ENCODE data around the gene PIGH. TPM values are rescaled to one million over a fixed set of nuclear protein-coding genes. Genes with fewer than 3 reads are reported as not detected.
"Not testable (repeated sequence)": the region's sequence is repeated elsewhere in the genome, so short reads cannot be mapped to it uniquely, and the experiment has no call there.

The PIGH gene
- polyA plus RNA-seq, 2 of the 4 experiments (the other 2 are of a cell fraction) = 21.1 to 37.2 TPM

- TF ChIP-seq JUNB (IDR thresholded peaks at IDR 0.05) = no peak
- no peak for TF ChIP-seq RNF2 (IDR thresholded peaks at IDR 0.05; ENCODE audit: borderline replicate concordance, low read depth)
- Histone ChIP-seq H3K4me2 (no peak overlapping the region), H3K4me1 (no peaks in the 10 kb centered on the region), H3K9me3 (no peaks in the 10 kb centered on the region), H3K27ac (no peak overlapping the region), H3K4me3 (no peak overlapping the region)
- WGBS (ENCODE audit: missing lambda C conversion rate) = 79% methylated on average over 4 of the region's 4 CpGs
- DNase-seq (ENCODE audit: low read depth in 1 of 2, low spot score in 1 of 2) = no peak
- no peak for ATAC-seq
- ChIA-PET CTCF (interaction anchor here (1.6 to 2.1 kb wide), 4 partner anchors 11 to 74 kb away, joined by 3 to 12 read pairs (median 6); partner anchors contain the start of gene ARG2), POLR2A (no interaction called here)
- FAIRE-seq = no peak
Observed at GRCh38 chr14:67630186-67630585, 30.1 kb upstream of the PIGH start.

GRCh38 chr14:67627519-67627918 is 27.5 kb upstream of the PIGH start:
- TF ChIP-seq, protein P1, sequence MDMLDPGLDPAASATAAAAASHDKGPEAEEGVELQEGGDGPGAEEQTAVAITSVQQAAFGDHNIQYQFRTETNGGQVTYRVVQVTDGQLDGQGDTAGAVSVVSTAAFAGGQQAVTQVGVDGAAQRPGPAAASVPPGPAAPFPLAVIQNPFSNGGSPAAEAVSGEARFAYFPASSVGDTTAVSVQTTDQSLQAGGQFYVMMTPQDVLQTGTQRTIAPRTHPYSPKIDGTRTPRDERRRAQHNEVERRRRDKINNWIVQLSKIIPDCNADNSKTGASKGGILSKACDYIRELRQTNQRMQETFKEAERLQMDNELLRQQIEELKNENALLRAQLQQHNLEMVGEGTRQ (IDR thresholded peaks at IDR 0.05) = no peak
- no peak for TF ChIP-seq CEBPB (IDR thresholded peaks at IDR 0.05)
- no peak for TF ChIP-seq FOSL2 (IDR thresholded peaks at IDR 0.05)
- TF ChIP-seq FOSL2 (CRISPR knock-in tag; IDR thresholded peaks at IDR 0.05) = no peak
- no peak for TF ChIP-seq SREBF2 (IDR thresholded peaks at IDR 0.05)
- ChIA-PET POLR2A (no interaction called here), CTCF (interaction anchor here (1.2 to 2.2 kb wide), 5 partner anchors 8 to 201 kb away, joined by 3 to 11 read pairs (median 5); partner anchors contain the start of gene PIGH)
- ATAC-seq (no peak), FAIRE-seq (no peak), DNase-seq (ENCODE audit: low read depth in 1 of 2, low spot score in 1 of 2) (no peak)
- Histone ChIP-seq H3K4me1 (peaks cover 8% of the 10 kb centered on the region; the same call in 2 of the 3 replicates), H3K27ac (no peak overlapping the region), H3K4me3 (no peak overlapping the region), H3K4me2 (no peak overlapping the region), H3K9me3 (no peaks in the 10 kb centered on the region)

GRCh38 chr14:67626131-67626530 is 26.1 kb upstream of the PIGH start:
- FAIRE-seq; DNase-seq (ENCODE audit: low read depth in 1 of 2, low spot score in 1 of 2); H3K4me2 ChIP-seq; POLR2A ChIA-PET; H3K27ac ChIP-seq; H3K9me3 ChIP-seq; H3K4me3 ChIP-seq: not testable (repeated sequence)
- CTCF ChIA-PET = interaction anchor here (1.5 kb wide), 1 partner anchor 38 kb away, joined by 3 read pairs; no protein-coding TSS in a partner anchor
- 0 out of 6 replicates have a peak, but pooled peaks of 1 of the 2 experiments have one; percentile 37 for ATAC-seq
- 55% methylated on average over 1 of the region's 1 CpG for WGBS (ENCODE audit: missing lambda C conversion rate)
- peaks cover 11% of the 10 kb centered on the region; the same call in 2 of the 3 replicates for H3K4me1 ChIP-seq

DNA sequence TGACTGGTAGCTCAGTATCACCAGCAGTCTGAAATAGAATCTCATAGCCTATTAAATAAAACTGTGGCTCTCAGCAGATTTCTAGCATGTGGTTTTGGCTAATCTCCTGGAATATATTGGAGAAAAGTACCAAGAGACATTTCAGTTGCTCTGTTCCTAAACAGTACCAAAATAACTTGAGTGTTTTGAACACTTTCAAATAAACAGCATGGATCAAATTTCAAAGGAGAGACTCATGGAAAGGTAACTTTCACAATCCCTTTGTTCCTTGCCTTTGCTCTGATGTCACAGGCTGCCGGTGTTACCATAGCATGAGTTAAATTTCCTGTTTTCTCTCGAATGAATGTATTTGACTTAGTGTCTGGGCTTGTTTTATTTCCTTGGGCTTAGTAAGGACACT is 23.0 kb upstream of the PIGH start:
- Histone ChIP-seq H3K27ac (peak overlapping the region in 1 of 2 experiments; percentile 11; a peak in 1 of 6 replicates), H3K4me1 (peaks cover 23% of the 10 kb centered on the region), H3K4me3 (no peak overlapping the region), H3K4me2 (peak overlapping the region; percentile 32), H3K9me3 (no peaks in the 10 kb centered on the region)
- 40% methylated on average over 2 of the region's 2 CpGs for WGBS (ENCODE audit: missing lambda C conversion rate)
- no peak for TF ChIP-seq EP300 (IDR thresholded peaks at IDR 0.05)
- no peak for TF ChIP-seq GATA3 (IDR thresholded peaks at IDR 0.05; ENCODE audit: borderline replicate concordance)
- CTCF ChIA-PET = interaction anchor here (0.7 to 1.6 kb wide), 7 partner anchors 11 to 96 kb away, joined by 3 to 5 read pairs (median 3); no protein-coding TSS in a partner anchor
- POLR2A ChIA-PET = no interaction called here
- ATAC-seq (no peak), DNase-seq (ENCODE audit: low read depth in 1 of 2, low spot score in 1 of 2) (no peak), FAIRE-seq (no peak)

DNA sequence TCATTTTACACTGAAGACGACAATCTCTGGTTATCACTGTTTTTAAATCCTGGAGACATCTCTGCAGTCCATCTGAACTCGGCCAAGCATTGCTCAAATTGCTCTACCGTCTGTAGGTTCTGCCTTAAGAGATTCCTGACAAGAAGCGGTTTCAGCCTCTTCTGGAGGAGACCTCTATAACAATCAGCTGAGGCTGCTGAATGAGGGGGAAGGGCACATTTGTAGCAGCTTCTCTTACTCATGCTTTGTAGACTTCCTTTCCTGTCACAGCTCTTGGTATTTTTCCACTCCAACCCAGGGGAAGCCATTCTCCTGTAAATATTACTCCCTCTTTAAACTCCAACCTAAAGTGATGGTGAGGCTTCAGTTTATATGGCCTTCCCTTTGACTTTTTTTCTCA is 22.6 kb upstream of the PIGH start:
- no peak for FAIRE-seq
- DNase-seq (ENCODE audit: low read depth in 1 of 2, low spot score in 1 of 2) = peak in 1 of 2 experiments; percentile 36
- Histone ChIP-seq H3K9me3 (no peaks in the 10 kb centered on the region), H3K27ac (peak overlapping the region in 1 of 2 experiments; percentile 11; a peak in 1 of 6 replicates), H3K4me1 (peaks cover 23% of the 10 kb centered on the region), H3K4me3 (no peak overlapping the region), H3K4me2 (peak overlapping the region; percentile 32)
- ChIA-PET CTCF (interaction anchor here (0.7 to 1.6 kb wide), 5 partner anchors 11 to 82 kb away, joined by 3 to 5 read pairs (median 5); no protein-coding TSS in a partner anchor), POLR2A (interaction anchor here (0.6 kb wide), 1 partner anchor 78 kb away, joined by 6 read pairs; no protein-coding TSS in a partner anchor)
- TF ChIP-seq JUN (IDR thresholded peaks at IDR 0.05) (no peak), NFE2L2 (conservative IDR thresholded peaks at IDR 0.05; ENCODE audit: low read length) (no peak), NR3C1 (IDR thresholded peaks at IDR 0.05) (no peak), POLR2A (IDR thresholded peaks at IDR 0.05; ENCODE audit: low read length) (no peak), BHLHE40 (IDR thresholded peaks at IDR 0.05; ENCODE audit: low read depth, low read length) (no peak), NPAS2 (CRISPR knock-in tag; IDR thresholded peaks at IDR 0.05; ENCODE audit: borderline replicate concordance) (no peak), POLR2AphosphoS2 (conservative IDR thresholded peaks at IDR 0.05; ENCODE audit: low read length) (no peak), HES2 (IDR thresholded peaks at IDR 0.05) (no peak), HOXB13 (CRISPR knock-in tag; IDR thresholded peaks at IDR 0.05; ENCODE audit: low read depth) (no peak), EHMT2 (IDR thresholded peaks at IDR 0.05; ENCODE audit: low read depth) (no peak), REST (IDR thresholded peaks at IDR 0.05) (no peak), ZNF302 (CRISPR knock-in tag; IDR thresholded peaks at IDR 0.05) (no peak), EHF (CRISPR knock-in tag; IDR thresholded peaks at IDR 0.05) (no peak)
- TF ChIP-seq, protein P2, sequence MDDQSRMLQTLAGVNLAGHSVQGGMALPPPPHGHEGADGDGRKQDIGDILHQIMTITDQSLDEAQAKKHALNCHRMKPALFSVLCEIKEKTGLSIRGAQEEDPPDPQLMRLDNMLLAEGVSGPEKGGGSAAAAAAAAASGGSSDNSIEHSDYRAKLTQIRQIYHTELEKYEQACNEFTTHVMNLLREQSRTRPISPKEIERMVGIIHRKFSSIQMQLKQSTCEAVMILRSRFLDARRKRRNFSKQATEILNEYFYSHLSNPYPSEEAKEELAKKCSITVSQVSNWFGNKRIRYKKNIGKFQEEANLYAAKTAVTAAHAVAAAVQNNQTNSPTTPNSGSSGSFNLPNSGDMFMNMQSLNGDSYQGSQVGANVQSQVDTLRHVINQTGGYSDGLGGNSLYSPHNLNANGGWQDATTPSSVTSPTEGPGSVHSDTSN (IDR thresholded peaks at IDR 0.05) = no peak
- WGBS (ENCODE audit: missing lambda C conversion rate) = 71% methylated on average over 4 of the region's 4 CpGs
- no peak for ATAC-seq
